ENCODE data around the gene TCHHL1.

GRCh38 chr1:152089014-152089674 lies at the start of gene TCHHL1:
- TF ChIP-seq, protein P1, sequence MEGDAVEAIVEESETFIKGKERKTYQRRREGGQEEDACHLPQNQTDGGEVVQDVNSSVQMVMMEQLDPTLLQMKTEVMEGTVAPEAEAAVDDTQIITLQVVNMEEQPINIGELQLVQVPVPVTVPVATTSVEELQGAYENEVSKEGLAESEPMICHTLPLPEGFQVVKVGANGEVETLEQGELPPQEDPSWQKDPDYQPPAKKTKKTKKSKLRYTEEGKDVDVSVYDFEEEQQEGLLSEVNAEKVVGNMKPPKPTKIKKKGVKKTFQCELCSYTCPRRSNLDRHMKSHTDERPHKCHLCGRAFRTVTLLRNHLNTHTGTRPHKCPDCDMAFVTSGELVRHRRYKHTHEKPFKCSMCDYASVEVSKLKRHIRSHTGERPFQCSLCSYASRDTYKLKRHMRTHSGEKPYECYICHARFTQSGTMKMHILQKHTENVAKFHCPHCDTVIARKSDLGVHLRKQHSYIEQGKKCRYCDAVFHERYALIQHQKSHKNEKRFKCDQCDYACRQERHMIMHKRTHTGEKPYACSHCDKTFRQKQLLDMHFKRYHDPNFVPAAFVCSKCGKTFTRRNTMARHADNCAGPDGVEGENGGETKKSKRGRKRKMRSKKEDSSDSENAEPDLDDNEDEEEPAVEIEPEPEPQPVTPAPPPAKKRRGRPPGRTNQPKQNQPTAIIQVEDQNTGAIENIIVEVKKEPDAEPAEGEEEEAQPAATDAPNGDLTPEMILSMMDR (IDR thresholded peaks at IDR 0.05) = no peak
- no peak for TF ChIP-seq POLR2A (IDR thresholded peaks at IDR 0.05)
